T-cell (primary cell): ENCODE measurements around the gene SNIP1. TPM values are rescaled to one million over a fixed set of nuclear protein-coding genes. Genes with fewer than 3 reads are reported as not detected.

Experiments
- ATAC-seq, 4 experiments: fragments of 200-7000 bp in 3 of 4; fragments of 150-1000 bp in 1 of 4; cut with Tn5 transposase; replicated peaks in 1 of 4; 1 replicate in 3 of 4; 2 replicates in 1 of 4; pipeline ENCODE4 v1.10.0; 2021; ENCODE audit warnings: moderate library complexity in 3 of 4, mild to moderate bottlenecking in 2 of 4, moderate number of reproducible peaks in 1 of 4
- CTCF ChIA-PET, 2 donors: fragments of 300-600 bp; sonication (Branson Sonifier 250); formaldehyde crosslinking; loops; one replicate each; lab custom pipeline; 2022; ENCODE audit warnings: antibody characterized with exemption in 2 of 2; lab: Charles Lee
- POLR2A ChIA-PET, 2 donors: fragments of 300-600 bp; sonication (Branson Sonifier 250); formaldehyde crosslinking; loops; one replicate each; lab custom pipeline; 2022; ENCODE audit warnings: antibody characterized with exemption in 2 of 2; lab: Charles Lee
- DNase-seq, 35 experiments: peaks; one replicate each; pipeline versions ENCODE4 v3.0.0 to v3.0.0-alpha.2; 2013 to 2023
- H3K27ac ChIP-seq: one replicate; pipeline ENCODE4 v1.5.1; 2013; ENCODE audit warnings: low read length
- H3K27me3 ChIP-seq, 2 experiments: replicated peaks in 1 of 2; 1 replicate in 1 of 2; 2 replicates in 1 of 2; pipeline versions ENCODE4 v1.6.1 to v1.7.0; 2013; ENCODE audit warnings: low read length in 1 of 2, mixed read lengths in 1 of 2; ENCODE audit not compliant: control insufficient read depth in 2 of 2, insufficient read depth in 2 of 2; ENCODE audit errors: extremely low read depth in 1 of 2
- H3K36me3 ChIP-seq, 2 donors: 1 replicate in 1 of 2; 2 replicates in 1 of 2; pipeline versions ENCODE4 v1.6.1 to v1.7.0; 2013; ENCODE audit warnings: low read length in 1 of 2; ENCODE audit not compliant: control insufficient read depth in 2 of 2, insufficient read depth in 1 of 2; ENCODE audit errors: extremely low read depth in 1 of 2
- H3K4me1 ChIP-seq, 2 experiments: 1 replicate in 1 of 2; 2 replicates in 1 of 2; pipeline versions ENCODE4 v1.6.1 to v1.7.0; 2013; ENCODE audit warnings: low read length in 2 of 2, mixed read lengths in 1 of 2; ENCODE audit not compliant: insufficient read depth in 2 of 2, control insufficient read depth in 1 of 2; ENCODE audit errors: extremely low read depth in 1 of 2
- H3K4me3 ChIP-seq, 2 donors: 1 replicate in 1 of 2; 2 replicates in 1 of 2; pipeline versions ENCODE4 v1.5.1 to v1.7.0; 2013; ENCODE audit warnings: mild to moderate bottlenecking in 2 of 2, low read length in 1 of 2, moderate library complexity in 1 of 2; ENCODE audit not compliant: control insufficient read depth in 1 of 2; ENCODE audit errors: extremely low read depth in 1 of 2
- H3K9me3 ChIP-seq: 2 replicates; pipeline ENCODE4 v1.7.0; 2013
- H3K27ac Mint-ChIP-seq, 2 donors: one replicate each; pipeline ENCODE4 v1.8.0; 2020 to 2021; ENCODE audit warnings: mild to moderate bottlenecking in 2 of 2, mixed read lengths in 2 of 2
- H3K27me3 Mint-ChIP-seq, 2 donors: one replicate each; pipeline ENCODE4 v1.8.0; 2021 to 2022; ENCODE audit warnings: mixed read lengths in 2 of 2
- H3K36me3 Mint-ChIP-seq: one replicate; pipeline ENCODE4 v1.8.0; 2021; ENCODE audit warnings: mixed read lengths
- H3K4me1 Mint-ChIP-seq, 3 donors: one replicate each; pipeline ENCODE4 v1.8.0; 2020 to 2022; ENCODE audit warnings: mixed read lengths in 3 of 3, mild to moderate bottlenecking in 1 of 3
- H3K4me3 Mint-ChIP-seq, 3 donors: one replicate each; pipeline ENCODE4 v1.8.0; 2020 to 2022; ENCODE audit warnings: mild to moderate bottlenecking in 3 of 3, mixed read lengths in 3 of 3, moderate library complexity in 3 of 3
- H3K9me3 Mint-ChIP-seq, 3 donors: one replicate each; pipeline ENCODE4 v1.8.0; 2020 to 2022; ENCODE audit warnings: mixed read lengths in 3 of 3
- WGBS: methylation state at CpG from one replicate; pipeline ENCODE4 v1.1.5; 2013; ENCODE audit warnings: missing lambda C conversion rate; ENCODE audit not compliant: insufficient coverage; 5-methylcytosine and 5-hydroxymethylcytosine counted together
- total RNA-seq, 35 experiments: library from RNA in 6 of 35; stranded (reverse) in 6 of 35; fragments of 120-200 nt in 1 of 35; gene quantifications; one replicate each; pipeline versions ENCODE4 v1.2.1 to v1.2.4 and lab custom pipeline; 2013 to 2026

Gene SNIP1
- total RNA-seq, 5 donors from 2014 or later (not counting 1 experiment from before 2014, with no cell fraction given): 32.5 to 48.0 (median 39.9) TPM

DNA sequence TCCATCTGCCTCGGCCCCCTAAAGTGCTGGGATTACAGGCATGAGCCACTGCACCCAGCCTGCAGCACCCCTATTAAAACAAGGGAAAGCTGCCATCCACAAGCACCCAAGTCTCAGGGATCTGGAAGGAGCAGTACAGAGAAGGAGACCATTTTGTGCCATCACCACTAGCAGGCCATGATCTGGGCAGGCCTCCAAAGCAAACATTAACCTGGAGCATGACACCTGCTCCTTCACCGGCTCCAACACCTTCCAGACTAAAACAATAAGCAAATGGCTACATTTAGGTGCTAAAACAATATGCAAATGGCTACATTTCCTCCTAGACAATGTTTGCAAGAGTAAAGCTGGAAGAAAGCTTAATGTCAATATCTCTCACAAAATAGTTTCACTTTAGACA is 56.3 kb downstream of the SNIP1 start:
- ChIA-PET POLR2A (interaction anchor here in 1 of 2 donors (0.5 to 0.6 kb wide), 3 partner anchors 17 to 349 kb away, joined by 3 to 7 read pairs (median 6); partner anchors contain the start of gene MEAF6), CTCF (interaction anchor here (0.6 to 1.2 kb wide), 3 partner anchors 10 to 62 kb away, joined by 3 read pairs; no protein-coding TSS in a partner anchor)
- no peaks in the 10 kb centered on the region for H3K4me1 ChIP-seq
- ATAC-seq (no peak), DNase-seq (no peak)
- H3K27ac ChIP-seq: no peak overlapping the region
- H3K4me3 Mint-ChIP-seq: no peak overlapping the region
- H3K27me3 Mint-ChIP-seq: no peaks in the 10 kb centered on the region
- no peaks in the 10 kb centered on the region for H3K9me3 ChIP-seq
- H3K27ac Mint-ChIP-seq: no peak overlapping the region
- 100% methylated on average over 1 of the region's 2 CpGs for WGBS
- H3K4me1 Mint-ChIP-seq: peaks cover 5 to 17% (median 14%) of the 10 kb centered on the region in 3 donors
- H3K4me3 ChIP-seq: no peak overlapping the region
- H3K27me3 ChIP-seq: no peaks in the 10 kb centered on the region
- H3K36me3 Mint-ChIP-seq: peaks cover 42% of the 10 kb centered on the region
- no peaks in the 10 kb centered on the region for H3K9me3 Mint-ChIP-seq
- H3K36me3 ChIP-seq: peaks cover 19 to 56% of the 10 kb centered on the region in 2 donors

DNA sequence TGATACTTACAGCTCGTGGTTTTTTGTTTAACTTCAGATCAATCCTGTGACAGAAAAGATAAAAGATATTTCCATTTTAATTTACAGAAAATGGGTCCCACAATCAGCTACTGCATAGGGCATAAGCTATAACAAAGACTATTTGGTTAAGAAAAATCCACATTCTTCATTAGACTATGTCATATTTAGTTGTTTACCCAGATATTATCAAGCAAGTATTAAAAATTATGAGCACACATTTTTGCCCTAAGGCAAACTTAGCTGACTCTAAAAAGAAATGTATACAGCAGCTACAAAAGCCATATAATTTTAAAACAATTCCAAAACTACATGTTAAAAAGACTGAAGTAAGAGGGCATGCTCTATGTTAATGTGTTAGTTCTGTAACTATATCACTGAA is 58.2 kb downstream of the SNIP1 start:
- ChIA-PET POLR2A (no interaction called here), CTCF (interaction anchor here in 1 of 2 donors (1.2 kb wide), 1 partner anchor 9 kb away, joined by 11 read pairs; no protein-coding TSS in a partner anchor)
- no CpG with 5 or more reads among the region's 1 CpG for WGBS
- ATAC-seq (no peak), DNase-seq (no peak)
- H3K27ac Mint-ChIP-seq: no peak overlapping the region
- H3K36me3 Mint-ChIP-seq: peaks cover 38% of the 10 kb centered on the region
- no peak overlapping the region for H3K27ac ChIP-seq
- H3K4me1 Mint-ChIP-seq: peaks cover 5 to 15% (median 11%) of the 10 kb centered on the region in 3 donors
- no peaks in the 10 kb centered on the region for H3K9me3 Mint-ChIP-seq
- peaks cover 14 to 57% of the 10 kb centered on the region in 2 donors for H3K36me3 ChIP-seq
- H3K4me3 Mint-ChIP-seq: no peak overlapping the region
- H3K4me3 ChIP-seq: no peak overlapping the region
- H3K27me3 ChIP-seq: no peaks in the 10 kb centered on the region
- no peaks in the 10 kb centered on the region for H3K4me1 ChIP-seq
- H3K9me3 ChIP-seq: no peaks in the 10 kb centered on the region
- H3K27me3 Mint-ChIP-seq: no peaks in the 10 kb centered on the region

DNA sequence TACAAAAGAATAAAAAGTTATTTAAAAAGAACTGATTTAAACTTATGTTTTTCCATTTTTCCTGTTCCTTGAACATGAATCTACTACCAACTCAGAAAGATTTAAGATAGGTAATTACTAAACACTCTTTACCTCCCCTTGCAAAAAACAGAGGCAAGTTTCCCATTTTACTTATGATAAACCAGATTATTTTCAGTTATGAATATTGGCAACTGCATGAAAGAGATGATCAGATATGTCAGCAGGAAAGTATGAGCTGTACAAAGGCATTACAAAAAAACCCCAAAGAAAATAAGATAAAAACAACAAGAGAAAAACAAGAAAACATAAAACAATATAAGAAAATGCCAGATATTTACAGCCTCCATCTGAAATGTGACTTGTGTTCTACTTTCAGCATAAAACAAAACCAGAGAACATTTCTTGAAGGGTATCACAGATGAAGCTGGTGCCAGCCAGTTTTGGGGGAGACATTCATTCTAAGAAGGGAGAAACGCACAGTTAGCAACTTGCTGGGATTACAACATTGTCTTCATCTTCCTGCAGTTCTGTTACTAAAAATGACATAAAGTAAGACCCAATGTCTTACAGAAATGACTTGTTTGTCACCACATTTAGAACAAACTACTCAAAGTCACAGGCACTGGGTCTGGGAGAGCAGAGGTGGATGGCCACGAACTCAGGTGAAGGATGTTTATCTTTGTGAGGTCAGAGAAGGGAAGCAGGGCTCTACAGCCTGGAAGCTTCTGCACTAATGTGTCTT is 60.6 kb downstream of the SNIP1 start:
- CTCF ChIA-PET: interaction anchor here in 1 of 2 donors (0.9 kb wide), 1 partner anchor 21 kb away, joined by 3 read pairs; no protein-coding TSS in a partner anchor
- POLR2A ChIA-PET: interaction anchor here in 1 of 2 donors (0.7 kb wide), 1 partner anchor 386 kb away, joined by 8 read pairs; no protein-coding TSS in a partner anchor
- Mint-ChIP-seq H3K36me3 (peaks cover 30% of the 10 kb centered on the region), H3K27ac (peak overlapping the region in 1 of 2 donors; percentile 72), H3K27me3 (no peaks in the 10 kb centered on the region), H3K9me3 (no peaks in the 10 kb centered on the region), H3K4me3 (no peak overlapping the region), H3K4me1 (peaks cover 0 to 10% (median 8%) of the 10 kb centered on the region in 3 donors)
- WGBS: no CpG with 5 or more reads among the region's 2 CpGs
- Histone ChIP-seq H3K9me3 (no peaks in the 10 kb centered on the region), H3K4me3 (no peak overlapping the region), H3K27me3 (no peaks in the 10 kb centered on the region), H3K36me3 (peaks cover 12 to 50% of the 10 kb centered on the region in 2 donors), H3K4me1 (no peaks in the 10 kb centered on the region), H3K27ac (no peak overlapping the region)
- no peak for ATAC-seq
- DNase-seq: no peak

GRCh38 chr1:37487619-37487984 is 66.5 kb downstream of the SNIP1 start:
- peaks cover 12 to 23% (median 15%) of the 10 kb centered on the region in 3 donors for H3K4me1 Mint-ChIP-seq
- CTCF ChIA-PET: interaction anchor here (0.7 to 3.1 kb wide), 20 partner anchors 9 to 201 kb away, joined by 3 to 35 read pairs (median 8); partner anchors contain the start of genes MEAF6 (in 1 of the 2) and ZC3H12A (in 1 of the 2)
- no CpG with 5 or more reads among the region's 5 CpGs for whole genome bisulfite sequencing
- peaks cover 18% of the 10 kb centered on the region for H3K36me3 Mint-ChIP-seq
- Histone ChIP-seq H3K4me3 (no peak overlapping the region), H3K27me3 (no peaks in the 10 kb centered on the region), H3K9me3 (no peaks in the 10 kb centered on the region), H3K36me3 (peaks cover 17 to 59% of the 10 kb centered on the region in 2 donors), H3K4me1 (peaks cover 5 to 13% of the 10 kb centered on the region in 2 experiments), H3K27ac (no peak overlapping the region)
- ATAC-seq (no peak), DNase-seq (no peak)
- peak overlapping the region in 1 of 3 donors; percentile 15 for H3K4me3 Mint-ChIP-seq
- peak overlapping the region; percentile 84 to 86 for H3K27ac Mint-ChIP-seq
- H3K27me3 Mint-ChIP-seq: no peaks in the 10 kb centered on the region
- H3K9me3 Mint-ChIP-seq: no peaks in the 10 kb centered on the region
- POLR2A ChIA-PET: interaction anchor here (0.7 to 1.3 kb wide), 5 partner anchors 9 to 1194 kb away, joined by 3 to 6 read pairs (median 4); no protein-coding TSS in a partner anchor

- WGBS: 0% methylated on average over 5 of the region's 10 CpGs
- Histone ChIP-seq H3K36me3 (peaks cover 18 to 62% of the 10 kb centered on the region in 2 donors), H3K27me3 (no peaks in the 10 kb centered on the region), H3K9me3 (no peaks in the 10 kb centered on the region), H3K4me1 (peaks cover 5 to 13% of the 10 kb centered on the region in 2 experiments), H3K27ac (peak overlapping the region; percentile 36), H3K4me3 (no peak overlapping the region)
- H3K36me3 Mint-ChIP-seq: peaks cover 20% of the 10 kb centered on the region
- no peaks in the 10 kb centered on the region for H3K9me3 Mint-ChIP-seq
- peaks cover 18 to 28% (median 18%) of the 10 kb centered on the region in 3 donors for H3K4me1 Mint-ChIP-seq
- ATAC-seq (peak; percentile 56 to 84 (median 71)), DNase-seq (peak; percentile 31 to 89 (median 71))
- ChIA-PET POLR2A (interaction anchor here (0.6 to 1.3 kb wide), 8 partner anchors 8 to 1193 kb away, joined by 3 to 8 read pairs (median 4); no protein-coding TSS in a partner anchor), CTCF (interaction anchor here (0.6 to 3.1 kb wide), 24 partner anchors 8 to 202 kb away, joined by 3 to 35 read pairs (median 6); partner anchors contain the start of genes MEAF6 (in 1 of the 2) and ZC3H12A (in 1 of the 2))
- H3K27me3 Mint-ChIP-seq: no peaks in the 10 kb centered on the region
- peak overlapping the region; percentile 84 to 86 for H3K27ac Mint-ChIP-seq
- H3K4me3 Mint-ChIP-seq: peak overlapping the region in 1 of 3 donors; percentile 15
Measured at GRCh38 chr1:37486680-37487618, 67.1 kb downstream of the SNIP1 start.
